ENCODE results near the gene TSPYL2. TPM values are rescaled to one million over a fixed set of nuclear protein-coding genes. Genes with fewer than 3 reads are reported as not detected.

Gene TSPYL2
- total RNA-seq, 2 experiments from 2014 or later: 56.8 to 61.0 TPM

- H3K4me3 Mint-ChIP-seq: peak overlapping the region; percentile 15
- no peaks in the 10 kb centered on the region for H3K9me3 Mint-ChIP-seq
- DNase-seq (peak; percentile 35), ATAC-seq (no peak)
- peaks cover 51% of the 10 kb centered on the region for H3K36me3 Mint-ChIP-seq (ENCODE audit: low read depth)
- ChIA-PET CTCF (no interaction called here), POLR2A (no interaction called here)
- intact Hi-C loops (cut with micrococcal nuclease): no loop called here
- peaks cover 57% of the 10 kb centered on the region for H3K4me1 Mint-ChIP-seq (ENCODE audit: low read depth)
- TF ChIP-seq CTCF (IDR thresholded peaks at IDR 0.05): no peak
- no peaks in the 10 kb centered on the region for H3K27me3 Mint-ChIP-seq
- H3K27ac Mint-ChIP-seq: peak overlapping the region; percentile 56
Observed at GRCh38 chrX:53085661-53086229, 3.6 kb downstream of the TSPYL2 start.

GRCh38 chrX:53086464-53086863 is 4.3 kb downstream of the TSPYL2 start:
- Mint-ChIP-seq H3K36me3 (ENCODE audit: low read depth) (peaks cover 51% of the 10 kb centered on the region), H3K9me3 (no peaks in the 10 kb centered on the region), H3K27ac (peak overlapping the region; percentile 56), H3K4me1 (ENCODE audit: low read depth) (peaks cover 53% of the 10 kb centered on the region), H3K27me3 (no peaks in the 10 kb centered on the region), H3K4me3 (no peak overlapping the region)
- no peak for DNase-seq
- ATAC-seq: no peak
- intact Hi-C loops (cut with micrococcal nuclease): no loop called here
- TF ChIP-seq CTCF (IDR thresholded peaks at IDR 0.05): no peak
- POLR2A ChIA-PET: interaction anchor here (1.2 kb wide), 1 partner anchor 15 kb away, joined by 3 read pairs; no protein-coding TSS in a partner anchor
- CTCF ChIA-PET: no interaction called here

GRCh38 chrX:53087388-53087831 is 5.2 kb downstream of the TSPYL2 start:
- intact Hi-C loops (cut with micrococcal nuclease): no loop called here
- Mint-ChIP-seq H3K9me3 (no peaks in the 10 kb centered on the region), H3K4me3 (peak overlapping the region; percentile 75), H3K36me3 (ENCODE audit: low read depth) (peaks cover 51% of the 10 kb centered on the region), H3K27ac (peak overlapping the region; percentile 94), H3K27me3 (no peaks in the 10 kb centered on the region), H3K4me1 (ENCODE audit: low read depth) (peaks cover 53% of the 10 kb centered on the region)
- CTCF ChIA-PET: interaction anchor here (2.7 kb wide), 1 partner anchor 17 kb away, joined by 8 read pairs; no protein-coding TSS in a partner anchor
- ATAC-seq: no peak
- POLR2A ChIA-PET: interaction anchor here (1.2 kb wide), 1 partner anchor 15 kb away, joined by 3 read pairs; no protein-coding TSS in a partner anchor
- no peak for DNase-seq
- no peak for TF ChIP-seq CTCF (IDR thresholded peaks at IDR 0.05)

- Mint-ChIP-seq H3K27me3 (no peaks in the 10 kb centered on the region), H3K4me3 (peak overlapping the region; percentile 75), H3K4me1 (ENCODE audit: low read depth) (peaks cover 53% of the 10 kb centered on the region), H3K9me3 (no peaks in the 10 kb centered on the region), H3K27ac (peak overlapping the region; percentile 94), H3K36me3 (ENCODE audit: low read depth) (peaks cover 44% of the 10 kb centered on the region)
- intact Hi-C loops (cut with micrococcal nuclease): loop anchor here (2.0 kb wide), 1 partner anchor 18 kb away; no protein-coding TSS in a partner anchor
- no peak for TF ChIP-seq CTCF (IDR thresholded peaks at IDR 0.05)
- ChIA-PET CTCF (interaction anchor here (2.1 to 2.7 kb wide), 2 partner anchors 16 to 18 kb away, joined by 8 to 20 read pairs; no protein-coding TSS in a partner anchor), POLR2A (no interaction called here)
- ATAC-seq (peak; percentile 74), DNase-seq (peak; percentile 89)
Observed at GRCh38 chrX:53088136-53088974, 6.2 kb downstream of the TSPYL2 start.
